ENCODE data around the gene PGAP6.
"Not testable (repeated sequence)": the region's sequence is repeated elsewhere in the genome, so short reads cannot be mapped to it uniquely, and the experiment has no call there.

The PGAP6 gene

DNA sequence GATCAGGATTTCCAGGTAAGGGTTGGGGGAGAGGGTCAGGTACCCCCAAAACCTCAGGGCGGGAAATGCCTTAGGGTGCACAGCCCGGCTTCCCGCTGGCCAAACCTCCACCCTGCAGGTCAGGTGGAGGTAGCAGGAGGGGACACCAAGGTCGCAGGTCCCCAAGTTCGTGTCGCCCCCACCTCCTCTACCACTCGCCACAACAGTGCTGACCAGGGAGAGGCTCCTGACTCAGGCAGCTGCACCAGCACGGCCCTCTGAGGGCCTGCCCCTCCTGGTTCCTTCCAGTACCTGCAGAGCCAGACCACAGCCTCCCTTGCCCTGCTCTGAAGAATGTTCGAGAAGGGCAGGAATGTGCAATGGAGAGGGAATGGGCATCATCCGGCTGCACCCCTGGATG lies 15.3 kb downstream of the PGAP6 start:
- no peak for DNase-seq

DNA sequence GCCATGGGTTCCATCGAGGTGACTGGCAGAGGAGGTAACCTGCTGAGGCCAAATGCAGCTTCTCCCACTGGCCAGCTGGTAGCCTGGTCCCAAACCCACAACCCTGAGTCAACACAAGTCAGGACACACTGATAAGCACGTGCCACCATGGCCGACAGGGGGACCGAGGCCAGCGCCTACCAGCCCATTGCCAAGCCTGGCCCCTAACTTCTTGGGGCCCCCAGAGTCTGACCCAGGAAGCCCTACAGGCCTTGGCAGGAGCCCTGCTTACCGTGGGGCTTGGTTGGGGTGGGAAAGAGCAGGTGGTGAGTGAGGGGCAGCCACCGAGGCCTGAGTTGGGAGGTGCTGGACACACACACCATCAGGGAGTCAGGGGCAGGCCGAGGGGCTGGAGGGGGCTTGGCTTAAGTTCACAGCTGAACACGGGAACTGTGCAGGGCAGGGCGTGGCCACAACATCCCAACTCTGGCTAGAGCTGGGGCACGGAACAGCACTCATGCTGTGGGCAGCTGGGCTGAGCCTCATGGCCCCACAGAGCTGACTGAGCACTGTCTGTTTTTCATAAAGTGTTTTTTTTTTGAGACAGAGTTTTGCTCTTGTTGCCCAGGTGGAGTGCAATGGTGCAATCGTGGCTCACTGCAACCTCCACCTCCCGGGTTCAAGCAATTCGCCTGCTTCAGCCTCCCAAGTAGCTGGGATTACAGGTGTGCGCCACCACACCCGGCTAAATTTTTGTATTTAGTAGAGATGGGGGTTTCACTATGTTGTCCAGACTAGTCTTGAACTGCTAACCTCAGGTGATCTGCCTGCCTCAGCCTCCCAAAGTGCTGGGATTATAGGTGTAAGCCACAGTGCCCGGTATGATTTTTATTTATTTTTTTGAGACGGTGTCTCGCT lies 16.9 kb downstream of the PGAP6 start:
- DNase-seq = no peak

DNA sequence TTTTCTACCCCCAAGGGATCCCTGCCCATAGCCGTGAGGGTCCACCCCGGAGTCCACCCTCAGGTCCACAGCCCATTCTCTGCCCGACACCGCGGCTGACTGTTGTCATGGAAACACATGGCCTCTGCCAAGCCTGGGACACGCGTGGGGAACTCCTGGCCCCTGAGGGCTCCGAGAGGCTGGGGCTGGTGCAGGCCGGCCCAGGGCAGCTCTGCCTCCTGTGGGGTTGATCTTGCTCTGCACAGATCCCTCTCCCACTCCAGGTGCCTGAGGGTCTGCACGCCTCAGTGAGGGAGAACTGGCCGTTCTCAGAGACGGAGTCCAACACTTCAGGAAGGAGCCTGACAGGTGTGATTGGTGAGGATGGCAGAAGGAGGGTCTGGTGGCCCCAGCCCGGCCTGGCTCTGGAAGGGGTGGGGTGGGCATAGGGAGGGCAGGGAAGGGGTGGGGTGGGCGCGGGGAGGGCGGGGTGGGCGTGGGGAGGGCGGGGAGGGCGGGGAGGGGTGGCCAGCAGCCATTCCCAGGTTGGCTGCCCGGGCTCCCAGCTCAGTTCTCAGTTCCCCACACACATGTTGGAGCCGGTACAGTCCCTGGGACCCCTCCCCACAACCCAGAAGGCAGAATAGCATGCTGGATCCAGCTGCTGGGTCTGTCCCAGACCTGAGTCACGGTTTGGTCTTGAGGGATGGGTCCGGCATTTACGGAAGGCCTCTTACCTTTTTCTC lies 17.9 kb downstream of the PGAP6 start:
- no peak for DNase-seq

DNA sequence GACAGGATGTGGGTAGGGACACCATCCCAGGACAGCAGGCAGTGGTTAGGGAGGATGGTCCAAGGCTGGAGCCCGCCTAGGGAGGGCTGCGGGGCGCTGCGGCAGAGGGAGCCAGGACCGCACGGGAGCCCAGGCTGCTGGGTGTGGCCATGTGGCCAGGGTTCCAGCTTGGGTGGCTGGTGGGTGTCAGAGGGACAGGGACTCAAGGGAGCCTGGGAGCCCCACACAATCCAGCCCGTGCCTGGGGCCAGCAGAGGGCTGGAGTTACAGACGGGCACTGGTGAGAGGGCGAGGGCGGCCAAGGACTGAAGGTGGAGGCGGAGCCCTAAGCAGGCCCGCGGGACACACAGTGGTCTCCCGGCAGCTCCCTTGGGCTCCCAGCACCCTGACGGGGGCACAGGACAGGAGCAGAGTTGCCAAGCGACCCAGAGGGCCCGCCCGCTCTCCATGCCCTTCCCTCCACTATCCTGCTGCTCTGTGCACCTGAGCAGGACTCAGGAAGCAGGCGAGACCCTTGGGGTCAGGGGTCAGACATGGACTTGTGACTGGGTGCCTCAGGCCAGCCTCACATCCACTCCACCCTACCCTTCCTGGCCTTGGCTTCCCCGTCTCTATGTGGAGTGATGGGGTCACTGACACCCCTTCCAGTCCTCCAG lies 18.5 kb downstream of the PGAP6 start:
- no peak for DNase-seq

DNA sequence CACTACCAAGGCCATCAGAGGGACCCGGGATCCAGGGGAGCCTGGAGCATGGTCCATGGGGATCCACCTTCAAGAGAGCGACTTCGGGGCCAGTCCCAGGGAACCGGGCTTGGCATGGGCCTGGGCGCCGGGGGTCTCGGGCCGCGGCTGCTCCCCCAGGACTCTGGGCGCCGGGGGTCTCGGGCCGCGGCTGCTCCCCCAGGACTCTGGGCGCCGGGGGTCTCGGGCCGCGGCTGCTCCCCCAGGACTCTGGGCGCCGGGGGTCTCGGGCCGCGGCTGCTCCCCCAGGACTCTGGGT lies 19.1 kb downstream of the PGAP6 start:
- DNase-seq = not testable (repeated sequence)

DNA sequence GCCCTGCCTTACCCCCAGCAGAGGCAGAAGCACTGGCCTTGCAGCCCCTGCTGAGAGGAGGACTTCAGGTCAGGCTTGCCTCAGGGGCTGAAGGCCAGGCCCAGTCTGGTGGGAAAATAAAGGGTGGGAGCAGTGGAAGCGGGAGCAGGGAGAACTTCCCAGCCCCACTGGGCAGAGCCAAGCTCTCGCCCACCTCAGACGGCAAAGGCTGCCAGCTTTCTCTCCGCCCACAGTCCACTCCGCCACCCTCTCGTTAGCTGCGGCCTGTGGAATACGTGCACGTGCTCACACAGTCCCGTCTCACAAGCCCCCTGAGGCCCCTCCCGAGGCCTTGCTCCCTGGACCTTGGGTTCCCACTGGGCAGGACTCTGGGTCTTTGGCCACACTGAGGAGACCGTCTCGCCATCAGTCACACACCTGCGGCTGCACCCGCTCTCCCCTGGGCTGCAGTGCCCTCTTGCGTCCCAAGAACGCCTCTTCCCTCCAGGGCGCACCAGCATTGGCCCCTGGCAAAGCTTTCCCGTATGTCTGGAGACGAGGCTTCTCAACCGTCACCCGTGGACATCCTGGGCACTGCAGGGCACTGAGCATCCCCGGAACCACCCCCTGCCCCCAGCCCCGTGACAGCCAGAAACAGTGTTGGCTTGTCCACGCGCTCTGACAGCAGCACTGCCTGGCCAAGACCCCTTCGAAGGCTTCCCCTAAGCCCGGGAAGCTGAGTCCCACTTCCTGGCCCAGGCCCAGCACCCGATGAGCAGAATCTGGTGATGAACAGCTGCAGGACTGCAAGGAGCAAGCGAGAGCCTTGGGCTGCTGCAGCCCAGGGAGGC lies 19.7 kb downstream of the PGAP6 start:
- peak; percentile 38 for DNase-seq

DNA sequence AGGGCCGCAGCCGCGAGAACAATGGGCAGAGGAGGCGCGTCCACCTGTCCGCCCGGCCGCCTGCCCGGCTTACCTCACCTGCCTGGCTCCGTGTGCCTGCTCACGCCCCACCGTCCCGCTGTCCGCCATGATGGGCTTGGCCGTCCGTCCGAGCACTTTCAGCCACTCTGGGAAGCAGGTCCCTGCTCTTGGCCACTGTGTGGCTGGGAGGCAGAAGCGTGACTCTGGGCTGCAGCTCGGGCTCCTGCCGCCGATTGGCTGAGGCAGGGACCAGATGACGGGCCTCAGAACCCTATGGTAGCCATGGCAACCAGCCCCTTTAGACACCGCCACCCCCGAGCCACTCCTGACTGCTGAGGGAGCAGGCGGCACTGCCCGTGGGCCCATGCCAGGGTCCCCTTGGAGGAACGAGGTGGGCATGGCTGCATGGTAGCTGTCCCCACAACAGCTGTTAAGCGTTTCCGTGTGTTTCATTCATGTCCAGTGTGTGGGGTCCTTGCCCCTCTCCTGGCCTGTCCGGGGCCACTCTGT lies 20.4 kb downstream of the PGAP6 start:
- no peak for DNase-seq

DNA sequence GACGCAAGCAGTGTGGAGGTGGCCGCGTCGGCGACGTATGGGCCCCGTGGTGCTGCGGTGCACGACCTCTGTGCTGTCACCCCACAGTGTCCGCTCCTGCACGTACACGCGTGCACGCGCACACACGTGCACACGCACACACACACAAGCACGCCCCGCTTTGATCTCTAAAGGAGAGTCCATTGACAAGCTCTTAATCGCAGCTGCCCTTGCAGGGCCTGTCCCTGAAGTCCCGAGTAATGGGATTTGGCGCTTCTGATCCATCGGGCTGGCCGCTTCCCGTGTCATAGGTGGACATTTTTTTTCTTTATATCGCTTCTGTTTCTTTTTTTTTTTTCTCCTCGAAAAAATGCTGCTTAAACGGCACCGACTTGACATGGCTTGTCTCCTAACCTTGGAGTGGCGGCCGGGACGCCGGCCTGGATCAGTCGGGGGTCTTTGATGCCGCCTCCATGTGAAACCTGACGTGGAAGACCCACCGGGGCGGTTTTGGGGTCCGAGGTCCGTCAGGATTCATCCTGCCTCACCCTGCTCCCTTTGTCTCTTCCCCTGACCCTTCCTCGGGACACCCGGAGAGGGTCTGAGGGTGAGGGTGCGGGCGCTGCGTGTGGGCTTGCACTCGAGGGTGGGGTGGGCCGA lies 21.0 kb downstream of the PGAP6 start:
- no peak for DNase-seq

DNA sequence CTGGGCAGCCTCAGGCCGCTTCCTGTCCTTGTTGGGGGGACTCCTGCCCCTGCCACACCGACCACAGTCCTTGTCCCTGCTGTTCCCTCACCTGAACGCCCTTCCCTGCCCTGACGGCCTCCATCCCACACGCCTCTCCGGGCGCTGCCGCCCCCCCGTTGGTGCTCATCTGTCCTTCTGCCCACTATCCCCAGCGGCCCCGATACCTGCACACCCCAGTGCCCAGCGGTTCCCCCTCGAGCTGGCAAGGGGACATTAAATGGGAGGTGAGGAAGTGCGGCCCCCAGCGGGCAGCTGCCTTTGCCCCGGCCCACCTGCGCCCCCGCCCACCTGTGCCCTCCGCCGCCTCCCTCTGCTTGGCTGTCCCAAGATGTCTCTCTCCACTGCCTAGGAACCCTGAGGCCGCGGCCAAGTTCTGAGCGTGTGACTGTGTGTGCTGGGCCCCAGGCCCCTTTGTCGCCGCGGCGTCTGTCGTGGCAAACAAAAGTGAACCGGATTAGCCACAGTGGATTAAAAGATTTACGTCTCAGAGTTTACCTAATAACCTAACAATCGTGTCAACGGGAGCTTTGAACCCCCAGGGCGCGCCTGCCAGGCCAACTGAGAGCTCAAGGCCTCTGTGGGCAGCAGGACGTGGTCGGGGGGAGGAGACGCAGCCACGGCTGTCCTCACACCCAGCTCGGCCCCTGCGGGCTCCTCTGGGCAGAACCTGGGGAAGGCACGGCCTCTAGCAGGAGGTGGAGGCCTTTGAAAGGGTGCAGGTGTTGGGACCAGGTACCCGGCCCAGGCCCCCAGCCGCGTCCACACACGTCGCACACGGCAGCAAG lies 21.7 kb downstream of the PGAP6 start:
- no peak for DNase-seq

DNA sequence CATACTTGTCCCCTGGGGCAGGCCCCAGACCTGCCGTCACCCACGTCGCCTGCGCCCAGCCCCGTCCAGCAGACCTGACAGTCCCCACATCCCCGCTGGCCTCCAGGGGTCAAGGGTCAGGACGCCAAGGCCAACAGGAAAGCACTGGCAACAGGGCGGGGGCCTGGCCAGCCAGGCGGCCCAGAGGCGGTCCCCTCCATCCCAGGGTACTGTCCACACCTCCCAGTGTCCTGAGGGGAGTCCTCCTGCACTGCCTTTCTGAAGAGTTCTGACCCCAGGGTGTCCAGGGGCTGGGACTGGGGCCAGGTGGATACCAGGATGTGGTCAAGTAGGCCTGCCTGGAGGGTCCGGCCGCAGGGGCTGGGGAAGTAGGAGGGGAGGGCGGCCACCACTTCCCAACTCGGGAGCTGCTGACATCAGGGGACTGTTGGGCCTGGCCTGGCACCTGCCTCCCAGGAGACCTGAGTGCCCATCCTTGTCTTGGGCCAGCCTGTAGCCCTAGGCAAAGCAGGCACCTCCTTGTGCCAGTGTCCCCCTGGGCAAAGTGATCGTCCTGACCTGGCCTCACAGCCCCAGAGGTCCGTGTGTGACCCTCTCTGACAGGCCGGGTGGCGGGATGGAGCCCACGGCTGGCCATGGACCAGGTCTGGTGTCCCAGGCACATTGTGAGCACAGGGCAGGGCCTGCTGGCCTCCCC lies 22.6 kb downstream of the PGAP6 start:
- DNase-seq = no peak

DNA sequence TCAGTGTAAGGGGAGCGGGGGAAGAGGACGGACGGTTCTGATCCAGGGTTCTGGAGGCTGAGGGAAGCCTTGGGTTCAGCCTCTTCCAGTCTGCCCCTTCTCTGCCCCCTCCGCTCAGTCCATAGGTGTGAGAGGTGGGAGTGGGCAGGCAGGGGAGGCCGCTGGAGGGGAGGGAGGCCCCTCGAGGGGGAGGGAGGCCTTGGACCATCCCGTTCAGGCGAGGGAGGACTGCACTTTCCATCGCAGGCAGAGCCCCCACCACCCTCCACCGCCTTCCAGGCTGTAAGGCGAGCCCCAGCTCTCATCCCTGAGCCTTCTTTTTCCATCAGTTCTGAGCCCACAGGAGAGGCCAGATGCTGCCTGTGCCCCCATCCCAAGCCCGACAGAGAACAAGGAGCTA lies 25.0 kb downstream of the PGAP6 start:
- DNase-seq = no peak

DNA sequence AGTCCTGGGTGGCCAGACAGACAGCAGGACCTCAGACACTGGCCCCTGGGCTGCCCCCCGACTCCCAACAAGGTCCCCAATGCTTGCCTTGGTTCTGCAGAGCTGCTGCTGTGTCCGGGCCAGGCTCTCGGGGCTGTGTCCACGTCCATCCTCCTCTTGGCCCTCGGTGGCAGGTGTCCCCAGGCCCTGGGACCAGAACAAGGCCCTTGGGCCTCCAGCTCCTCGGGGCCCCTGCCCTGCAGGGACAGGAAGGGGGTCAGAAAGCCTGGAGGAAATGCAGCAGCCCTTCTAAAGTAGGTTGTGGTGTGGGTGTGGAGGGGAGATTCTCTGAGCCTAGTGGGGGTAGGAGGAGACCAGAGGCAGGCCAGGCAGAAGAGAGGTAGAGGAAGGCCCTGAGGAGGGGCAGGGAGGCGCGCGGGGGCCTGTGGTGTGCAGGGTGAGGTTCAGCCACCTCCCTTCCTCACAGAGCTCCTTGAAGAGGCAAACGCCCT lies 26.8 kb downstream of the PGAP6 start:
- no peak for DNase-seq

DNA sequence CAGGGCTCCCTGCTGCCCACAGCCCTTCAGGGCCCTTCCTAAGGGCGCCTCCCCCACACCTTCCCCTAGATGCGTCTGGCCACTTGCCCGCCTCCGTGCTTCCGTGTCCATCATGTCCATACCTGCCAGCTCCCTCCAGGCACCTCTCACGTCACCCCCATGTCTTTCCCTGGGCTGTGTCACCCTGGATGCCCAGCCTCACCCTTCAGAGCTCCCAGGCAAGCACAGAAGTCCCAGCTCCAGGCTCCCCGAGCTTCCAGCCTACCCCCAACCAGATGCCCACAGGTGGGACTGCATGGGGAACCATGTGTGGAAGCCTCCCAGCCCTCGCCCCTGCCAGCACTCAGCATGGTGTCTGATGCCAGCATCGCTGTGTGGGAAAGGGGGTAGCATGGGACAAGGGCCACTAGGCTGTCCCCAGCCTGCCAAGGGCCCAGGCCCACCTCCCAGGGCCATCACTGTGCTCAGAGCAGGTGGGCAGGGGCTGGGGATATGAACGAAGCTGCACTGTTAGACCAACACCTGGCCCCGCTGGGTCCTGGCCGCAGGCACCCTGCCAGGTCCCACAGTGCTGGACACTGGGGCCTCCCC lies 27.4 kb downstream of the PGAP6 start:
- no peak for DNase-seq

DNA sequence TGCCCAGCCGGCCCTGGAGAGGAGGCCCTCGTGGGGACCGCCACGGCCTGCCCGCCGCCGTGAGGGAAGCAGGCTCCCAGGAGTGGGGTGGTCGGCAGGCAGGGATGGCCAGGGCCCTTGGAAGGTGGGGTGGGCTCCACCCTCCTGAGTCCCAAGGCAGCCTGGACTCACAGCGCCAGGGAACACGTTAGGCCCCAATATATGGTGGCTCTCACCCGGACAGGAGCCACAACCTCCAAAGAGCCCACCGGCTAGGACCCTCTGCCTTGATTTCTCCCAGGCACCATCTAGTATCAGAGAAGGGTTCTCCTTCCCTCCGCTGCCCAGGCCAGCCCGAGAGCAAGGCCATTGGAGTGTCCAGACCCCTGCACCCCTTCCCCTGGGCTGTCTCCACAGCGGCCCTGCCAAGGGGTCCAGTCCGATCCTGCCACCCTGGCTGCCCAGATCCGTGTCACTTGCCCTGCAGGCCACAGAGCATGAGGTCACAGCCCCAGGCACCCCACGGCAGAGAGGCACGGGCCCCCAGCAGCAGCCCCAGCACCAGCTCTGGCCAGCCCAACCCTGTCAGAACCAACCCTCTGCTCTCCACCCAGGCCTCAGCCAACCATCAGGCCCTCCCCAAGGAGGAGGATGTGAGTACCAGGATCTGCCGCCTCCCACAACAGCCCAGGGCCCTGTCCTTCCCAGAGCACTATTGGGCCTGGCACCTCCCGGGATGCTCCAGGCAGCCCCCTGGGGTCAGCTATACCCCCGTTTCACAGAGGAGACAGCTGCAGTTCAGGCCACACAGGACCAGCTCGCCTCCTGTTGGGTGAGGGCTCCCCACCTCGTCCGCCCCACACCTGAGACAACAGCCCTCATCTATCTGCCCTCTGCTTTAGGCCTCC lies 28.1 kb downstream of the PGAP6 start:
- DNase-seq = no peak

DNA sequence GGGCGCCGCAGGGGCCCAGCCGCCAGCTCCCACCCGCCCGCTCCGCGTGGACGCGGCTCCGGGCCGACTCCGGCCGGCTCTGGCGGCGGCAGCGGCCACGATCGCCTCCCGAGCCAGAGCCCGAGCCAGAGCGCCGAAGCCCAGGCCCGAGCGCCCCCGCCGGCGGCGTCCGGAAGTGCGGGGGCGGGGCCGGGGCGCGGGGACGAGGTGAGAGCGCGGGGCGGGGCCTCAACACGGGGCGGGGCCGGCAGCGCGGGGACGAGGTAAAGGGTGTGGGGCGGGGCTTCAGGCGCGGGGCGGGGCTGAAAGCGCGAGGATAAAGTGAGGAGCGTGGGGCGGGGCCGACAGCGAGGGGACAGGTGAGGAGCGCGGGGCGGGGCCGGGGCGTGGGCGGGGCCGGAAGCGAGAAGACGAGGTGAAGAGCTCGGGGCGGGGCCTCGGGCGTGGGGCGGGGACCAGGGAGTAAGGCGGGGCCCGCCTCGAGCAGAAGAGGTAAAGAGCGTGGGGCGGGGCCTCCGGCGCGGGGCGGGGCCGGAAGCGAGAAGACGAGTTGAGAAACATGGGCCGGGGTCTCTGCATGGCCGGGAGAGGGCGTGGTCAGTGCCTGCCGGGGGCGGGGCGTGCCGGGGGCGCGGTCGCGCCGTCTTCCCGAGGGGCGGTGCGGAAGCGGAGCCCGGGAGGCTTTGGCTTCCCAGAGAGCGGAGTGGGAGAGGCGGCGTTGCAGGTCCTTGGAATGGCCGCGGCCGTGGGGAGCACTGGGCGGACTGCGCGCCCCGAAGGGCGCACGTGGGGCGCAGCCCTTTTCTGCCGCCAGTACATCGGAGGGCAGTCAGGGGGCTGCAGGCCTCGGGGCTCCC lies 29.0 kb downstream of the PGAP6 start, which contains the start of gene AXIN1:
TSS of gene AXIN1 (minus strand) at position 177 of the 857 bp plus-strand sequence. CDS start 5,698 bp downstream, outside the sequence.
- peak; percentile 96 for DNase-seq

DNA sequence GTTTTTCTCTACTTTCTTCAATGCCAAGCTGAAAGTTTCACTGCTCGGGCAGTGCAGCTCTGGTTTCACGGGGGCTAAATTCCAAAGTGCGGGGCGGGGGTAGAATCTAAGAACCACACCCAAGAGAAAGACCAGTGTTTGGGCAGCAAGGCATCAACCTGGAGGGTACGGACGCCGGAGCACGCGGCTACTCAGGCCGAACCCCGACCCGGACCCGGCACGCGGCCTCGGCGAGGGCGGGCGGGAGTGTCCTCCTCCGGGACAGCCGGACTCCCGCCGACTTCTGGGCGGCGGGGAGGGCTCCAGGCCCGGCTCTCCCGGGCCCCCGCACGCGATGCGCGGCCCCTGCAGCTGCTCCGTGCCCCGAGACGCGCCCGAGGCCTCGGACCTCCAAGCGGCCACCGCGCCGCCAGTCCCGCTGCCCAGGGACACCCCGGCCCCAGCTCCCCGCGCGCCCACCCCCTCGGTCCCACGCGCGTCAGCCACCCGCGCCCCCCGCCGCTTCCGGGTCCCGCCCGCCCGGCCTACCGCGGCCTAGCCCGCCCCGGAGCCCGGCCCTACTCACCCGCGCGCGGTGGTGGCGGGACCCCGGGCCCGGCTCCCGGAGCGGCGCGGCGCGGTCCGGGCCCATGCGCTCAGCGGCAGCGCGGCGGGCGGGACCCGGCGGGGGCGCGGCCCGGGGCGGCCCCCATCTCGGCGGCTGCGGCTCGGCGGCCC lies 29.8 kb downstream of the PGAP6 start:
- DNase-seq = no peak

DNA sequence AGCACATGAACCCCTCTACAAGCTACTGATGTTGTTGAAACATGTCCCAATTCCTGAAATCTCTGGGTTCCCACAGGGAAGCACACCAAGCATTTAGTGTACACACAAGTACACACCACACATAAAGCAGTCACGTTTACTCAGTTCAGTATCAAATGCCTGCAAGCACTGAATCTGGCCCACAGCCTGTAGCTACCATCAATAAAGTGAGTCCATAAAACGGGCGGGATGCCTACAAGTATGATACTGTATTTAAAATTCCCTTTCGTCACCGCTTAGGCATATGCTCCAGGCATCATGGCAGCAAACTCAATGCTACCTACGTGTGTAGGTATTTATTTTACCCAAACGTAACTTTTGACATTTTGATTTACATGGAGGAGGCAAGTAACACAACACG lies 31.6 kb downstream of the PGAP6 start:
- DNase-seq = no peak

All from MV-4-11 (cell line).